ENCODE data around the gene PCDHGB1.
"Not testable (repeated sequence)": the region's sequence is repeated elsewhere in the genome, so short reads cannot be mapped to it uniquely, and the experiment has no call there.

The PCDHGB1 gene

GRCh38 chr5:141383345-141383744 lies 33.4 kb downstream of the PCDHGB1 start:
- DNase-seq (ENCODE audit: low read depth), result no peak

GRCh38 chr5:141384471-141385267 lies 34.8 kb downstream of the PCDHGB1 start:
- no peak for DNase-seq (ENCODE audit: low read depth)

GRCh38 chr5:141387557-141388311 lies 37.8 kb downstream of the PCDHGB1 start, which contains the start of gene PCDHGB4:
TSS of gene PCDHGB4 (plus strand) at chr5:141387698. CDS start at chr5:141387885, 187 bp downstream.
- not testable (repeated sequence) for DNase-seq (ENCODE audit: low read depth)

- no peak for DNase-seq (ENCODE audit: low read depth)
Measured at GRCh38 chr5:141388661-141389060, 38.8 kb downstream of the PCDHGB1 start.

- no peak for DNase-seq (ENCODE audit: low read depth)
Measured at GRCh38 chr5:141389153-141390042, 39.5 kb downstream of the PCDHGB1 start.

GRCh38 chr5:141392429-141393198 lies 42.7 kb downstream of the PCDHGB1 start, which contains the start of gene PCDHGA8:
TSS of gene PCDHGA8 (plus strand) at chr5:141392633. CDS start at chr5:141392814, 181 bp downstream.
- DNase-seq (ENCODE audit: low read depth), result no peak

- DNase-seq (ENCODE audit: low read depth), result no peak
Measured at GRCh38 chr5:141393267-141393666, 43.4 kb downstream of the PCDHGB1 start.

- DNase-seq (ENCODE audit: low read depth), result not testable (repeated sequence)
Measured at GRCh38 chr5:141394401-141395187, 44.7 kb downstream of the PCDHGB1 start.

- peak; percentile 27 for DNase-seq (ENCODE audit: low read depth)
Measured at GRCh38 chr5:141397756-141398551, 48.1 kb downstream of the PCDHGB1 start, which contains the start of gene PCDHGB5. TSS of gene PCDHGB5 (plus strand) at chr5:141397947. CDS start at chr5:141398128, 181 bp downstream.

- no peak for DNase-seq (ENCODE audit: low read depth)
Measured at GRCh38 chr5:141398608-141399007, 48.7 kb downstream of the PCDHGB1 start.

- no peak for DNase-seq (ENCODE audit: low read depth)
Measured at GRCh38 chr5:141399555-141400258, 49.8 kb downstream of the PCDHGB1 start.
